IMR-90 (cell line): Measurements from ENCODE around the gene MINDY1.

Source experiments
- BHLHE40 ChIP-seq: fragments of 150-350 bp; IDR thresholded peaks from 2 replicates; pipeline ENCODE4 v1.6.1; 2016; ENCODE audit warnings: mild to moderate bottlenecking, low read depth, low read length
- CHD1 ChIP-seq: IDR thresholded peaks from 2 replicates; pipeline ENCODE4 v1.6.1; 2012; ENCODE audit warnings: low read depth, low read length, improper control_type of control experiment
- MAFK ChIP-seq: IDR thresholded peaks from 2 replicates; pipeline ENCODE4 v1.6.1; 2012; ENCODE audit warnings: low read depth, low read length, improper control_type of control experiment
- MAZ ChIP-seq: IDR thresholded peaks from 2 replicates; pipeline ENCODE4 v1.6.1; 2012; ENCODE audit warnings: low read depth, mild to moderate bottlenecking, low read length, improper control_type of control experiment, moderate library complexity, borderline replicate concordance
- MXI1 ChIP-seq: IDR thresholded peaks from 2 replicates; pipeline ENCODE4 v1.6.1; 2012; ENCODE audit warnings: low read depth, mild to moderate bottlenecking, low read length, moderate library complexity, borderline replicate concordance
- NFE2L2 ChIP-seq: fragments of 150-350 bp; IDR thresholded peaks from 2 replicates; pipeline ENCODE4 v1.6.1; 2016; ENCODE audit warnings: low read depth, mild to moderate bottlenecking, low read length
- POLR2A ChIP-seq: IDR thresholded peaks from 2 replicates; pipeline ENCODE4 v1.6.1; 2012; ENCODE audit warnings: mild to moderate bottlenecking, low read depth, low read length
- RAD21 ChIP-seq: IDR thresholded peaks from 2 replicates; pipeline ENCODE4 v1.6.1; 2012; ENCODE audit warnings: low read length, improper control_type of control experiment
- RCOR1 ChIP-seq: IDR thresholded peaks from 2 replicates; pipeline ENCODE4 v1.6.1; 2012; ENCODE audit warnings: mild to moderate bottlenecking, low read length, improper control_type of control experiment; ENCODE audit not compliant: insufficient replicate concordance
- RFX5 ChIP-seq: IDR thresholded peaks from 2 replicates; pipeline ENCODE4 v1.8.0; 2012; ENCODE audit warnings: low read depth, mild to moderate bottlenecking, low read length, moderate library complexity
- SMC3 ChIP-seq: fragments of 150-350 bp; IDR thresholded peaks from 2 replicates; pipeline ENCODE4 v1.6.1; 2016; ENCODE audit warnings: low read depth, mild to moderate bottlenecking, antibody characterized with exemption, low read length, moderate library complexity
- TF ChIP-seq, protein P1 (sequence below): conservative IDR thresholded peaks from 2 replicates; pipeline ENCODE4 v1.5.1; 2012; ENCODE audit warnings: mild to moderate bottlenecking, low read depth, low read length, improper control_type of control experiment
- TF ChIP-seq, protein P2 (sequence below): fragments of 150-350 bp; IDR thresholded peaks from 2 replicates; pipeline ENCODE4 v1.6.1; 2017; ENCODE audit warnings: mild to moderate bottlenecking, antibody characterized with exemption, low read length, low read depth

DNA sequence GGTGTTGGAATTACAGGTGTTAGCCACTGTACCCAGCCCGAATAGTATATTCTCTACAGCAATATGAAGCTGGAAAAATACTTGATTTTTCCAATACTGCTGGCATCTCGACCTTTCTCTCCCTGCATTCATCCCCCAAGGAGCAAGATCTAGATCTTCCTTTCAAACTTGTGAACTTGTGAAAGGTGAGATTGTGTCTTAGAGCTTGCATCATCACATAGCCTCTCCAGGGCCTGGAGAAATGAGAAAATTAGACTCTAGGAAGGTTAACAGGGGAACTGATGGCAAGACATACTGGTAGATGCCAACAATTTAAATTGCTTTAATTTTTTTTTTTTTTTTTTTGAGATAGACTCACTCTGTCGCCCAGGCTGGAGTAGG, 3.6 kb upstream of the MINDY1 start:
- TF ChIP-seq MXI1: no peak
- TF ChIP-seq, protein P1, sequence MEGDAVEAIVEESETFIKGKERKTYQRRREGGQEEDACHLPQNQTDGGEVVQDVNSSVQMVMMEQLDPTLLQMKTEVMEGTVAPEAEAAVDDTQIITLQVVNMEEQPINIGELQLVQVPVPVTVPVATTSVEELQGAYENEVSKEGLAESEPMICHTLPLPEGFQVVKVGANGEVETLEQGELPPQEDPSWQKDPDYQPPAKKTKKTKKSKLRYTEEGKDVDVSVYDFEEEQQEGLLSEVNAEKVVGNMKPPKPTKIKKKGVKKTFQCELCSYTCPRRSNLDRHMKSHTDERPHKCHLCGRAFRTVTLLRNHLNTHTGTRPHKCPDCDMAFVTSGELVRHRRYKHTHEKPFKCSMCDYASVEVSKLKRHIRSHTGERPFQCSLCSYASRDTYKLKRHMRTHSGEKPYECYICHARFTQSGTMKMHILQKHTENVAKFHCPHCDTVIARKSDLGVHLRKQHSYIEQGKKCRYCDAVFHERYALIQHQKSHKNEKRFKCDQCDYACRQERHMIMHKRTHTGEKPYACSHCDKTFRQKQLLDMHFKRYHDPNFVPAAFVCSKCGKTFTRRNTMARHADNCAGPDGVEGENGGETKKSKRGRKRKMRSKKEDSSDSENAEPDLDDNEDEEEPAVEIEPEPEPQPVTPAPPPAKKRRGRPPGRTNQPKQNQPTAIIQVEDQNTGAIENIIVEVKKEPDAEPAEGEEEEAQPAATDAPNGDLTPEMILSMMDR: no peak
- no peak for TF ChIP-seq SMC3
- no peak for TF ChIP-seq POLR2A
- no peak for TF ChIP-seq MAZ
- TF ChIP-seq RCOR1: no peak
- no peak for TF ChIP-seq RAD21
- no peak for TF ChIP-seq RFX5
- TF ChIP-seq NFE2L2: no peak
- TF ChIP-seq, protein P2, sequence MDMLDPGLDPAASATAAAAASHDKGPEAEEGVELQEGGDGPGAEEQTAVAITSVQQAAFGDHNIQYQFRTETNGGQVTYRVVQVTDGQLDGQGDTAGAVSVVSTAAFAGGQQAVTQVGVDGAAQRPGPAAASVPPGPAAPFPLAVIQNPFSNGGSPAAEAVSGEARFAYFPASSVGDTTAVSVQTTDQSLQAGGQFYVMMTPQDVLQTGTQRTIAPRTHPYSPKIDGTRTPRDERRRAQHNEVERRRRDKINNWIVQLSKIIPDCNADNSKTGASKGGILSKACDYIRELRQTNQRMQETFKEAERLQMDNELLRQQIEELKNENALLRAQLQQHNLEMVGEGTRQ: no peak
- TF ChIP-seq BHLHE40: no peak
- TF ChIP-seq CHD1: no peak
- TF ChIP-seq MAFK: no peak
